ENCODE results near the gene PPP2R3A.
"Not testable (repeated sequence)": the region's sequence is repeated elsewhere in the genome, so short reads cannot be mapped to it uniquely, and the experiment has no call there.

The PPP2R3A gene

DNA sequence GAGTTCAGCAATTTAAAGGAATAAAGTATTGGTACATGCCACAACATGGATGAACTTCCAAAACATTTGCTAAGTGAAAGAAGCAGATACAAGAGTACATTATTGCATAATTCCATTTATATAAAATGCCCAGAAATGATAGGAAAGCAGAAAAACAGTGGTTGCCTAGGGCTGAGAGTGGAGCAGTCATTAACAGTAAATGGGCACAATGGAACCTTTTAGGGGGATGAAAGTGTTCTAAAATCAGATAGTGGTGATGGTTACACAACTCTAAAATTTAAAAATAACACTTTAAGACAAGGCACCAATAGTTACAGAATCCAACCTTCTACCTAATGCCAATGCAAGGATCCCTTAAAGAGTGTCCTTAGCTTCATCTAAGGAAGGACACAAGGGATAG is 196.0 kb downstream of the PPP2R3A start:
- DNase-seq, result no peak

DNA sequence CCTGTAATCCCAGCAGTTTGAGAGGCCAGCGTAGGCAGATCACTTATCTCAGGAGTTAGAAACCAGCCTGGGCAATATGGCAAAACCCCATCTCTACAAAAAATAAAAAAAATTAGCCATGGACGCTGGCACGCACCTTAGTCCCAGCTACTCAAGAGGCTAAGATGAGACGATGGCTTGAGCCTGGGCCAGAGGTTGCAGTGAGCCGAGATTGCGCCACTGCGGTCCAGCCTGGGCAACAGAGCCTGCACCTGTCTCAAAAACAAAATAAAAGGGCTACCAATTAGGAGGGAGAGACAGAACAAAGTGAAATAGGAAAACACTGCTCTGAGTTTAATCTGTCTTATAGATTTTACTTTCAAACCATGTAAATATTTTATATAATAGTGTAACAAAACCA is 196.8 kb downstream of the PPP2R3A start:
- no peak for DNase-seq

GRCh38 chr3:136163607-136164006 is 198.1 kb downstream of the PPP2R3A start:
- peak; percentile 90 to 94 for DNase-seq

GRCh38 chr3:136166507-136166906 is 201.0 kb downstream of the PPP2R3A start:
- no peak for DNase-seq

GRCh38 chr3:136168236-136168635 is 202.7 kb downstream of the PPP2R3A start:
- DNase-seq, result not testable (repeated sequence)

- no peak for DNase-seq
Observed at GRCh38 chr3:136171097-136171542, 205.6 kb downstream of the PPP2R3A start.

- DNase-seq, result peak in 1 of 2 experiments; percentile 32
Observed at GRCh38 chr3:136173939-136174490, 208.5 kb downstream of the PPP2R3A start.

DNA sequence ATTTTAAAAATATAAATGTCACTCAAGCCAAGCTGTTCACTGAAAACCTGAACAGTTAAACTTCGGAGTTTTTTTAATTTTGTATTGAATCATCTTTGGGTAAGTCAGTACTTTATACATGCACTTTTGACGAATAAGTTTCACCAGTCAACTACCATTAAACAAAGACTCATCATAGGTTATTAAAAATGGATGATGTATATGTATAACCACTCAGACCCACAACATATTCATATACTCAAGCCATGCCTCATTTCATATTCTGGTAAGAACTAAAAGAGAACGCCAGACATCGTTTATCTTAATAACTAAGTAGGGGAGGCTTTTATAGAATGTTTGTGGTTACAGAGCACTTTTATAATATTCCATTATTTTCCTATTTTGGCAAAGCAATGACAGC is 212.3 kb downstream of the PPP2R3A start:
- no peak for DNase-seq

DNA sequence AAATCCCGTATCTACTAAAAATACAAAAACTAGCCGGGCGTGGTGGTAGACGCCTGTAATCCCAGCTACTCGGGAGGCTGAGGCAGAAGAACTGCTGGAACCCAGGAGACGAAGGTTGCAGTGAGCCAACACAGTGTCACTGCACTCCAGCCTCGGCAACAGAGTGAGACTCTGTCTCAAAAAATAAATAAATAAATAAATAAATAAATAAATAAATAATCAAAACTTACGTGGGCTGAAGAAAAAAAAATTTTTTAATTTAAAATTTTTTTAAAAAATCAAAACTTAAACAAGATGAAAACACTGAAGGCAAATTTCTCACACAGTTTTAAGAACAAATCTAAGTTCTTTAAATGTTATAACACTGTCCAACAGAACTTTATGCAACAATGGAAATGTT is 216.2 kb downstream of the PPP2R3A start:
- no peak for DNase-seq

DNA sequence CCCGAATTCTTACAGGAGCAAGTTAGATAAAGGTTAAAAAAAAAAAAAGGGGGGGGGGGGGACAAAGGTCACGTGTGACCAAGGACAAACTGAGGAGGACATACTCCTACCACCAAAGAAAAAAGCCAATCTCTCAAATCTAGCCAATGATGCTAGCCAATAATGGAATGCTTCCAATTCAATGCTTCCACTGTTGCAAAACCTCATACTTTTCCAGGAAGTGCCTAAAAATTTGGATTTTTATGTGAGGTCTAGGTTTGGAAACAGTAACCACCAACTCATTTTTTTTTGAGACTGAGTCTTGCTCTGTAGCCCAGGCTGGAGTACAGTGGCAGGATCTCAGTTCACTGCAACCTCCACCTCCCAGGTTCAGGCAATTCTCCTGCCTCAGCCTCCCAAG is 219.2 kb downstream of the PPP2R3A start:
- no peak for DNase-seq

DNA sequence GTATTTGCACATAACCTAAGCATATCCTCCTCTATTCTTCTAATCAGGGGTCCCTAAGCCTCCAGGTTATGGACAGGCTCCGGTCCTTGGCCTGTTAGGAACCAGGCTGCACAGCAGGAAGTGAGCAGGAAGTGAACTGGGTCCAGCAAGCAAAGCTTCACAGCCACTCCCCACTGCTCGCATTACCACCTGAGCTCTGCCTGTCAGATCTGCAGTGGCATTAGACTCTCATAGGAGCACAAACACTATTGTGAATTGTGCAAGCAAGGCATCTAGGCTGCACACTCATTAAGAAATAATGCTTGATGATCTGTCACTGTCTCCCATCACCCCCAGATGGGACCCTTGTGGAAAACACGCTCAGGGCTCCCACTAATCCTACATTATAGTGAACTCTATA is 220.8 kb downstream of the PPP2R3A start:
- no peak for DNase-seq

- DNase-seq, result no peak
Observed at GRCh38 chr3:136186846-136187245, 221.3 kb downstream of the PPP2R3A start.

DNA sequence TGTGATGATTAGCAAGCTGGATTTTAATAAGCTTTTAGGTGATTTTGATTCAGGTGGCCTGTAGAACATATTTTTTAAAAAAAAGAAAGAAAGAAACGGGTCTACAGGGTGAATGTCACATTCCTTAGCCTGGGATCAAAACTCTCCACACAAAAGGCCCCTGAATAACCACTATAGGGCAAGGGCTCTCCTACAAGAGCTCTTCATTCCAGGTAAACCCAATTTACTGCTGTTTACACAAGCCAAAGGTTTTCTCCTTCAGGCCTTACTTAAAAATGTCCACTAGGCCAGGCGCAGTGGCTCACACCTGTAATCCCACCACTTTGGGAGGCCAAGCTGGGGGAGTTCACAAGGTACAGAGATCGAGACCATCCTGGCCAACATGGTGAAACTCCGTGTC is 222.3 kb downstream of the PPP2R3A start:
- DNase-seq, result no peak

DNA sequence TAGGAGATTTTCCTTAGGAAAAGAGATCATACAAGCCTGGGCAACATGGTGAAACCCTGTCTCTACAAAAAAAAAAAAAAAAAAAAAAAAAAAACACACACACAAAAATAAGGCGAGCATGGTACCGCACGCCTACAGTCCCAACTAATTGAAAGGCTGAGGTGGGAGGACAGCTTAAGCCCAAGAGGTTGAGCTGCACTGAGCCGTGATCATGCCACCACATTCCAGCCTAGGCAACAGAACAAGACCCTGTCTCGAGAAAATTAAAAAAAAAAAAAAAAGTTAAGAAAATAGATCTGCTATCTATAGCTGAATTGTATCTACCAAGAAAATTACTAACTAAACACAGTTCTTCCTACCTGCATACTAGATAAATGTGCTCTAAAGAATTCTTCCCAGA is 223.5 kb downstream of the PPP2R3A start:
- no peak for DNase-seq

GRCh38 chr3:136189859-136190617 is 224.5 kb downstream of the PPP2R3A start:
- no peak for DNase-seq

DNA sequence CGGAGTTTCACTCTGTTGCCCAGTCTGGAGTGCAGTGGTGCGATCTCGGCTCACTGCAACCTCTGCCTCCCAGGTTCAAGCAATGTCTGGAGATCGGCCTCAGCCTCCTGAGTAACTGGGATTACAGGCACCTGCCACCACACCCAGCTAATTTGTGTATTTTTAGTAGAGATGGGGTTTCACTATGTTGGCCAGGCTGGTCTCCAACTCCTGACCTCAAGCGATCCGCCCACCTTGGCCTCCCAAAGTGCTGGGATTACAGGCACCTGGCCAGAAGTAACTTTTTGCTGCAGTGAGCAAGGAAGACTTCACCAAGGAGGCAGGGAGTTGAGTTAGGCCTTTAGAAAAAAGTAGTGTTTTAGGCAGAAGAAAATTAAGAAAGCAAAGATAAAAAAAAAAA is 226.7 kb downstream of the PPP2R3A start:
- DNase-seq, result not testable (repeated sequence)

DNA sequence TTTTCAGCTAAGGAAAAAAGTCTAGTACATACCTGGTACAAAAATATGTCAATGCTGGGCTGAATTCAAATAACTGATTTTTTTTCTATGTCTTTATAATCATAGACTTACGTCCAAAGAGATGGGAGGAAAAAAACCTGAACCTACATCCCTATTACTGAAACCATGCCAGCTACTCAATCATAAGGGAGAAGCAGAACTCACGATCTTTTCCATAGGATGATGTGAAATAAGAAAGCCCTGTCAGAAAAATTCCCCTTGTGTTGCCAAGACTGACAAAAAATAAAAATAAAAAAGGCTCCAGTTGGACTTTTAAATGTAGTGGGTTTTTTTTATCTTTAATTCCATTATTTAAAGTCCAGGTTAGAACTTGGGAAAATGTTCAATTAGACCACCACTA is 227.3 kb downstream of the PPP2R3A start:
- DNase-seq, result peak in 1 of 2 experiments; percentile 28

DNA sequence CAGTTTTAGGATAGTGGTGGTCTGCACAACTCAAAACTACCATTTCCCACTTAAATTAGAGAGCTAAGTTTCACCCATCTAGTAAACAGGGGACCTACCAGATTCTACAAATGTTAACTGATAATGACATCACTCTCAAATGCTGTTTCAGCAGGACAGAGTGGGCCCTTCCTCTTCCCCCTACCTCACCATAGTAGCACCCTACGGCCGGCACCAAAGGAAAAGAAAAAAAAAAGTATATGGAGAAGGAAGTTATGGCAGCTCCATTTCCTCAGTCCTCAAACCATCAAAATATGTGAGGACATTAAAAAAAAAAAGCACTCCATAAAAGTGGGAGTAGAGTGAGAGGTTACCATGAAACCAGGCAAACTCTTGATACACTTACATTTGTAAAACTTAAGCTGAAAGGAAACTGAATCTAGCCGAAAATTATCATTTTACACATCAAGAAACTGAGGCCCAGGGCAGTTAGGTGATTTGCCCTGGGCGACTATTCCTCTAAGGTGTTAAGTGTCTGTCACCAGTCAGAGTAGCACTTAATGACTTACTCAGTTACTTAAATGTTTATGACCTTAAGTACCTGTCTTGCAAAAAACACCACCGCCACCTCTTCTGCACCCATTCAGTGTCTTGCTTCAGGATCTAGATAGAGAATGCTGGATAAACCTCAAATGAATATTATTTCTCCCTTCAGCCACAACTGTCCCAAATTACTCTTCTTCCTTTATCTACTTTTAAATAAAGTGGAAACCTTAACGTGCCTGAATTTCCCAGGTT is 227.9 kb downstream of the PPP2R3A start:
- peak; percentile 22 to 48 for DNase-seq

DNA sequence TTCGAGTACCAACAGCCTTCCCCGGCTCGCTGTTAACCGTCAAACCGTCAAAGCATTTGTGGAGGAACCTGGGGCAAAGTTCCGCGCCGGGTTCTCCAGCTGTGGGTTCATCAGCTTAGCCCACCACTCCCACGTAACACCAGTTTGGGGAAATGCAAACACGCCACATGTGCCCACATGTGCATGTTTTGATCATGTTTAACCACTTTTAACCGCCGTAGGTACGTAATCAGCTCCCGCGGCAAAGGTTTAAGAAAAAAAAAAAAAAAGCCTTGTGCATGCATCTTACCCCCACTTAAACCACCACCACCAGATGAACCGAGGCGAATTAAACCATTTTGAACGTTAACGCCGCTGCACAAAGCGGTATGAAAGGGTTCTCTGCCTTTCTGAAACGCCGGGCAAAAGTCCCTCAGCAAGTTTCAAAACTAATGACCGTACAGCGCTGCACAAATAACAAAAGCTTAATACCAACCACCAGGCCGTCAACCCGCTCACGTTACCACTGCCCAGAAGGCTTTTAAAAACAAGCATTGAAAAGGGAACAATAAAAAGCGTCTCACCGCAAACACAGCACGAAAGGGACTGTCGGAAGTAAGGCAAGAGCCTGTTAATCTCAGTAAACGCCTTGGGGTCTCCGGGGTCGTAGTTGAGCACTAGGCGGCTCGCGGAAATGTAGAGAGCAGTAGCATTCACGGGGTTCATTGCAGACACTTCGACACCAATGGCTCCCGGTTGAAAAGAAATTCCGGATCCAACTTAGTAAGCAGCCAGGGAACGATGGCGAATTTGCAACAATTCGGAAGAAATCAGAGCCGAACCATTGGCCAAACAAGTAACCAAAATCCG is 229.1 kb downstream of the PPP2R3A start:
- DNase-seq, result peak; percentile 48 to 57

GRCh38 chr3:136195258-136196063 is 229.9 kb downstream of the PPP2R3A start:
- DNase-seq, result peak; percentile 62 to 71

GRCh38 chr3:136196064-136196400 is 230.5 kb downstream of the PPP2R3A start, which contains the start of gene MSL2:
MSL2 (minus strand) TSS chr3:136196335; CDS start chr3:136195113, 1,222 bp downstream.
- DNase-seq, result no peak

Measured in NCI-H524 (cell line).